ENCODE results near the gene GAS2L1. TPM values are rescaled to one million over a fixed set of nuclear protein-coding genes. Genes with fewer than 3 reads are reported as not detected.

Gene GAS2L1
- total RNA-seq, 2 donors from 2014 or later, result 32.5 to 52.9 TPM

- TF ChIP-seq CTCF (IDR thresholded peaks at IDR 0.05), result no peak
- no peak overlapping the region for H3K4me3 ChIP-seq
- H3K9me3 ChIP-seq, result no peaks in the 10 kb centered on the region
- H3K36me3 ChIP-seq, result peaks cover 78% of the 10 kb centered on the region
- H3K27ac ChIP-seq, result no peak overlapping the region
- no peaks in the 10 kb centered on the region for H3K27me3 ChIP-seq (replicated peaks; ENCODE audit: insufficient read depth)
- no peak for DNase-seq (ENCODE audit: low spot score)
- peaks cover 0 to 10% of the 10 kb centered on the region in 2 donors for H3K4me1 ChIP-seq (ENCODE audit: control insufficient read depth in 1 of 2, low read depth in 2 of 2)
- ATAC-seq (ENCODE audit: insufficient number of reproducible peaks, low FRiP score, low read depth), result no peak
Observed at GRCh38 chr22:29292379-29292778, 14.1 kb upstream of the GAS2L1 start.

GRCh38 chr22:29298641-29299040 is 7.8 kb upstream of the GAS2L1 start:
- Histone ChIP-seq H3K4me3 (no peak overlapping the region), H3K4me1 (ENCODE audit: control insufficient read depth in 1 of 2, low read depth in 2 of 2) (peaks cover 0 to 18% of the 10 kb centered on the region in 2 donors), H3K36me3 (peaks cover 57% of the 10 kb centered on the region), H3K27me3 (replicated peaks; ENCODE audit: insufficient read depth) (no peaks in the 10 kb centered on the region), H3K27ac (no peak overlapping the region), H3K9me3 (no peaks in the 10 kb centered on the region)
- TF ChIP-seq CTCF (IDR thresholded peaks at IDR 0.05), result no peak
- ATAC-seq (ENCODE audit: insufficient number of reproducible peaks, low FRiP score, low read depth) (no peak), DNase-seq (ENCODE audit: low spot score) (no peak)

GRCh38 chr22:29299136-29299900 is 7.1 kb upstream of the GAS2L1 start:
- Histone ChIP-seq H3K27me3 (replicated peaks; ENCODE audit: insufficient read depth) (no peaks in the 10 kb centered on the region), H3K27ac (no peak overlapping the region), H3K9me3 (no peaks in the 10 kb centered on the region), H3K4me3 (no peak overlapping the region), H3K4me1 (ENCODE audit: control insufficient read depth in 1 of 2, low read depth in 2 of 2) (peaks cover 0 to 18% of the 10 kb centered on the region in 2 donors), H3K36me3 (peaks cover 51% of the 10 kb centered on the region)
- no peak for ATAC-seq (ENCODE audit: insufficient number of reproducible peaks, low FRiP score, low read depth)
- TF ChIP-seq CTCF (IDR thresholded peaks at IDR 0.05), result no peak
- no peak for DNase-seq (ENCODE audit: low spot score)

- Histone ChIP-seq H3K4me1 (ENCODE audit: control insufficient read depth in 1 of 2, low read depth in 2 of 2) (peaks cover 0 to 18% of the 10 kb centered on the region in 2 donors), H3K27ac (no peak overlapping the region), H3K27me3 (replicated peaks; ENCODE audit: insufficient read depth) (no peaks in the 10 kb centered on the region), H3K4me3 (no peak overlapping the region), H3K9me3 (no peaks in the 10 kb centered on the region), H3K36me3 (peaks cover 50% of the 10 kb centered on the region)
- DNase-seq (ENCODE audit: low spot score) (no peak), ATAC-seq (ENCODE audit: insufficient number of reproducible peaks, low FRiP score, low read depth) (no peak)
- no peak for TF ChIP-seq CTCF (IDR thresholded peaks at IDR 0.05)
Observed at GRCh38 chr22:29300467-29300806, 6.0 kb upstream of the GAS2L1 start.

GRCh38 chr22:29300807-29301601 is 5.4 kb upstream of the GAS2L1 start:
- no peak for TF ChIP-seq CTCF (IDR thresholded peaks at IDR 0.05)
- no peak overlapping the region for H3K27ac ChIP-seq
- no peak for DNase-seq (ENCODE audit: low spot score)
- H3K9me3 ChIP-seq, result no peaks in the 10 kb centered on the region
- peaks cover 44% of the 10 kb centered on the region for H3K36me3 ChIP-seq
- H3K4me1 ChIP-seq (ENCODE audit: control insufficient read depth in 1 of 2, low read depth in 2 of 2), result peaks cover 0 to 18% of the 10 kb centered on the region in 2 donors
- no peaks in the 10 kb centered on the region for H3K27me3 ChIP-seq (replicated peaks; ENCODE audit: insufficient read depth)
- no peak for ATAC-seq (ENCODE audit: insufficient number of reproducible peaks, low FRiP score, low read depth)
- no peak overlapping the region for H3K4me3 ChIP-seq

Data from thoracic aorta (tissue), 2 donors.